ENCODE results near the gene CBX8.

Gene CBX8

DNA sequence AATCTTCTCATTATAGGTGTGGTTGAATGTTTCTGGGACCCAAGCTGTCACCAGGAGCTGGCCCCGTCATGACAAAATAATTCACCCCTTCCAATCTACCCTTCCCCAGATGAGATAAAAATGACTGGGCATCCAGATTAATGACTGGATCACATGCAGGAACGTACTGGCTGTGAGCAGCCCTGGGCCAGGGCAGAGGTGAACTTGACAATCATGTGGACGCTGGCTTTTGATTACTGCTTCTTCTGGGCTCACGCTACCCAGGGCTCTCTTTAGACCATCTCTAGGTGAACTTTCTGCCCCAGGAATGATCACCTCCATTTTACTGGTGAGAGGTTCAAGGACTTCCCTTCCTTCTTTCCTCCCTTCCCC lies 24.1 kb upstream of the CBX8 start:
- Histone ChIP-seq H3K4me1 (no peaks in the 10 kb centered on the region), H3K79me2 (no peaks in the 10 kb centered on the region), H3K4me2 (ENCODE audit: low read length) (no peak overlapping the region), H3K4me3 (ENCODE audit: low read depth, low read length) (no peak overlapping the region), H3K9me3 (ENCODE audit: control insufficient read depth, low read length) (no peaks in the 10 kb centered on the region), H3K9ac (no peak overlapping the region), H2AFZ (no peak overlapping the region), H3K36me3 (ENCODE audit: control insufficient read depth, insufficient read depth, low read length) (no peaks in the 10 kb centered on the region), H3K27me3 (ENCODE audit: control insufficient read depth, insufficient read depth, low read length) (no peaks in the 10 kb centered on the region), H3K27ac (no peak overlapping the region)
- TF ChIP-seq, protein P1, sequence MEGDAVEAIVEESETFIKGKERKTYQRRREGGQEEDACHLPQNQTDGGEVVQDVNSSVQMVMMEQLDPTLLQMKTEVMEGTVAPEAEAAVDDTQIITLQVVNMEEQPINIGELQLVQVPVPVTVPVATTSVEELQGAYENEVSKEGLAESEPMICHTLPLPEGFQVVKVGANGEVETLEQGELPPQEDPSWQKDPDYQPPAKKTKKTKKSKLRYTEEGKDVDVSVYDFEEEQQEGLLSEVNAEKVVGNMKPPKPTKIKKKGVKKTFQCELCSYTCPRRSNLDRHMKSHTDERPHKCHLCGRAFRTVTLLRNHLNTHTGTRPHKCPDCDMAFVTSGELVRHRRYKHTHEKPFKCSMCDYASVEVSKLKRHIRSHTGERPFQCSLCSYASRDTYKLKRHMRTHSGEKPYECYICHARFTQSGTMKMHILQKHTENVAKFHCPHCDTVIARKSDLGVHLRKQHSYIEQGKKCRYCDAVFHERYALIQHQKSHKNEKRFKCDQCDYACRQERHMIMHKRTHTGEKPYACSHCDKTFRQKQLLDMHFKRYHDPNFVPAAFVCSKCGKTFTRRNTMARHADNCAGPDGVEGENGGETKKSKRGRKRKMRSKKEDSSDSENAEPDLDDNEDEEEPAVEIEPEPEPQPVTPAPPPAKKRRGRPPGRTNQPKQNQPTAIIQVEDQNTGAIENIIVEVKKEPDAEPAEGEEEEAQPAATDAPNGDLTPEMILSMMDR (IDR thresholded peaks at IDR 0.05) = no peak

DNA sequence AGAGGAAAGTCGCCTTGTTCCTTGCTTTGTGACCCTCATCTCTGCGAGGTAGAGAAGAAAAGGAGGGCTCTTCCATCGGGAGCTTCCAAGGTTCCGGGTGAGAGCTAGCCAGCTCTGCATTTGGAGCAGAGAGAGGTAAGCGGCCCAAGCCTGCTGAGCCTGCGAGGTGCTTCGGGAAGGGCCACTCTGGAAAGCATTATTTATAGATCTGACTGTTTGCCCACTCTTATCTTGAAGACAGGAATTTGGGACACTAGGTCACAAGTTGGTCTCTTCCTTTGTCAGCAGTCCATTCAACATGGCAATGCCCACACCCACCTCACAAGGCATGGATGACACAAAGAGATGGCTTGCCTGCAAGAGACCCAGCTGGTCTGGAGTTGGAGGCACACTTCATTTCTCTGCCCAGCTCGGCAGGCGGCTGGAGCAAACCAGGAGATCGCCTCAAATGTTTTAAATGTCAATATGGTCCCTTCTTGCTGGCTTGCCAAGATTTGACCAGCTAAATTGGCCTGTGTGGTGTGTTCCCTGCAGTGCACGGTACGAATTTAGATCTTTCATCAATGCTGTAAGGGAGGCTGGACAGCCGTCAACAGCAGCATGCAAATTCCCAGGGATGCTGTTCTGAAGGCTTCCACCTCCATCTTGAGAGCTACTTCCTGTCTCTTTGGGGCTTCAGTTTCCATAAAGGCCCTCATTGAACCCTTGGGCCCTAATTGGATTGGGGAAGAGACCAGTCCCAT lies 22.8 kb upstream of the CBX8 start:
- H3K27ac ChIP-seq = no peak overlapping the region
- H3K4me1 ChIP-seq = no peaks in the 10 kb centered on the region
- H3K36me3 ChIP-seq (ENCODE audit: control insufficient read depth, insufficient read depth, low read length) = no peaks in the 10 kb centered on the region
- no peak overlapping the region for H3K4me2 ChIP-seq (ENCODE audit: low read length)
- TF ChIP-seq, protein P1 (IDR thresholded peaks at IDR 0.05) = no peak
- no peak overlapping the region for H3K4me3 ChIP-seq (ENCODE audit: low read depth, low read length)
- no peak overlapping the region for H3K9ac ChIP-seq
- H2AFZ ChIP-seq = no peak overlapping the region
- H3K27me3 ChIP-seq (ENCODE audit: control insufficient read depth, insufficient read depth, low read length) = no peaks in the 10 kb centered on the region
- H3K79me2 ChIP-seq = no peaks in the 10 kb centered on the region
- no peaks in the 10 kb centered on the region for H3K9me3 ChIP-seq (ENCODE audit: control insufficient read depth, low read length)

DNA sequence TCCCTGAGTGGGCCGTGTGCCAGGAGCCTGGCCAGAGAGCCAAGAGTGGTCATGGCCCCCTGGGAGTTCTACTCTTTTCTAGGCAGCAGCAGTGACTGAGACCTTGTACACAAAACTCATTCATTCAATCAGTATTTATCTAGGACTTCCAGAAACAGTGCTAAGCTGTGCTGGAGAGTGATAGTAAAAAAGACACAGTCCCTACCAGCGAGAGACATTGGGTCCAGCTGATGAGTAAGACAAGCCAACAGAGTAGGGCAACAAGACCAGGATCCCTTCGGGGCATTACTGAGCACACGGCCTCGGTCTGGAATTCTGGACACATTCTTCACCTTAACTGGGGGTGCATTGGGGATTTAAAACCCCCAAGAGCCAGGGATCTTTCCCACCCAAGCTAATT lies 22.2 kb upstream of the CBX8 start:
- H3K36me3 ChIP-seq (ENCODE audit: control insufficient read depth, insufficient read depth, low read length) = no peaks in the 10 kb centered on the region
- no peaks in the 10 kb centered on the region for H3K9me3 ChIP-seq (ENCODE audit: control insufficient read depth, low read length)
- H3K4me2 ChIP-seq (ENCODE audit: low read length) = no peak overlapping the region
- TF ChIP-seq, protein P1 (IDR thresholded peaks at IDR 0.05) = no peak
- no peak overlapping the region for H3K4me3 ChIP-seq (ENCODE audit: low read depth, low read length)
- no peak overlapping the region for H2AFZ ChIP-seq
- H3K4me1 ChIP-seq = peaks cover 4% of the 10 kb centered on the region
- H3K27me3 ChIP-seq (ENCODE audit: control insufficient read depth, insufficient read depth, low read length) = no peaks in the 10 kb centered on the region
- H3K79me2 ChIP-seq = no peaks in the 10 kb centered on the region
- no peak overlapping the region for H3K9ac ChIP-seq
- no peak overlapping the region for H3K27ac ChIP-seq

DNA sequence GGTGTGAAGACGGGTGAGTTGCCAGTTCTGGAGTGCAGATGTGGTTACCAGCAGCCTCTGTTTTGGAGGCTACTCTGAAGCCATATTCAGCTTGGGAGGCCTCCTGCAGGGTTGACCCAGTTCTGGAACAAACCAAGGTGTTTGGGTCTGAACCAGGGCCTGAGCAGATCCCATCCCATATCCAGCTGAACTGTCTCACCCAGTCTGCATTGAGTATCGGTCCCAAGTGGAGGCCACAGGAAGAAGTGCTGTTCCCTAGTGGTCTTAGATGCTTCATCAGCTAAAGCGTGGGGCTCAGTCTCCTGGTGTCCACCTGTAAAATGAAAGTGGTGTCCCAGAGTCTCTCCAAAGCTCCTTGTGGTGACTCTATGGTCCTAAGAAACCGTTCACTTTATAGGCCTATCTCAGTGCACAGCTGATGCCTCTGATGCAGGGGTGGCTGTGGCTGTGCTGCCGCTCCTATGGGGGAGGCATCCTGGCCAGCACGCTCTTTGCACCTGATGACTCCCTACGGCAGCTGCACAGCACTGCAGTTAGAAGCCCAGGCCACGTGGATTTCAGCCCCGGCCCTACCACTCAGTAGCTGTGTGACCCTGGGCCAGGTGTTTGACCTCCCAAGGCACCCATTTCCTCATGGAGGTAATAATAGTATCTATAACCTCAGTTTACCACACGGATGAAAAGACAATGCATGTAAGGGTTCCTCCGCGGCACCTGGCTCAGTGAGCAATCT lies 21.3 kb upstream of the CBX8 start:
- H2AFZ ChIP-seq = no peak overlapping the region
- TF ChIP-seq, protein P1 (IDR thresholded peaks at IDR 0.05) = no peak
- H3K9ac ChIP-seq = no peak overlapping the region
- peaks cover 4% of the 10 kb centered on the region for H3K4me1 ChIP-seq
- no peaks in the 10 kb centered on the region for H3K9me3 ChIP-seq (ENCODE audit: control insufficient read depth, low read length)
- H3K4me3 ChIP-seq (ENCODE audit: low read depth, low read length) = no peak overlapping the region
- no peaks in the 10 kb centered on the region for H3K36me3 ChIP-seq (ENCODE audit: control insufficient read depth, insufficient read depth, low read length)
- H3K27ac ChIP-seq = no peak overlapping the region
- no peaks in the 10 kb centered on the region for H3K27me3 ChIP-seq (ENCODE audit: control insufficient read depth, insufficient read depth, low read length)
- H3K79me2 ChIP-seq = no peaks in the 10 kb centered on the region
- no peak overlapping the region for H3K4me2 ChIP-seq (ENCODE audit: low read length)
